ENCODE data around the gene MEGF11. TPM values are rescaled to one million over a fixed set of nuclear protein-coding genes. Genes with fewer than 3 reads are reported as not detected.

The MEGF11 gene
- total RNA-seq, 4 donors from 2014 or later: 0.76 TPM; not detected in 3

DNA sequence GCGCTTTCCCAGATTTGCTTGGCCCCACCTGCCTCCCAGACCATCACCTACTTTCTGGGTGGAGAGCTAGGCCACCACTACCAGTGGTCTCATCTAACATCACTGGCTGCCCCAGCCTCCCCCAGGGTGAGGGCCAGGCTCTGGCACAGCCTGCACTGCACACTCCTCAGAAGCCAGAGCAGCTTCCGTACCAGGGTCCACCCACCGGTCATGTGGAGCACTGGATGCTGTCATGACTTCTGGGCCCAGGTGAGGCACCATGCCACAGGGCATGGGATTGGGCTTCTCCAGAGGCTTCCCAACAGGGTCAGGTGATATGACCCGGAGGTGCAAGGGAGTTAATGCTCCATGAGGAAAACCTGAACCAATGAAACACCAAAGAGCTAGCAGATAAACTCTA lies 14.0 kb downstream of the MEGF11 start:
- no peak overlapping the region for H3K27ac ChIP-seq
- TF ChIP-seq POLR2A (IDR thresholded peaks at IDR 0.05): no peak
- TF ChIP-seq, protein P1, sequence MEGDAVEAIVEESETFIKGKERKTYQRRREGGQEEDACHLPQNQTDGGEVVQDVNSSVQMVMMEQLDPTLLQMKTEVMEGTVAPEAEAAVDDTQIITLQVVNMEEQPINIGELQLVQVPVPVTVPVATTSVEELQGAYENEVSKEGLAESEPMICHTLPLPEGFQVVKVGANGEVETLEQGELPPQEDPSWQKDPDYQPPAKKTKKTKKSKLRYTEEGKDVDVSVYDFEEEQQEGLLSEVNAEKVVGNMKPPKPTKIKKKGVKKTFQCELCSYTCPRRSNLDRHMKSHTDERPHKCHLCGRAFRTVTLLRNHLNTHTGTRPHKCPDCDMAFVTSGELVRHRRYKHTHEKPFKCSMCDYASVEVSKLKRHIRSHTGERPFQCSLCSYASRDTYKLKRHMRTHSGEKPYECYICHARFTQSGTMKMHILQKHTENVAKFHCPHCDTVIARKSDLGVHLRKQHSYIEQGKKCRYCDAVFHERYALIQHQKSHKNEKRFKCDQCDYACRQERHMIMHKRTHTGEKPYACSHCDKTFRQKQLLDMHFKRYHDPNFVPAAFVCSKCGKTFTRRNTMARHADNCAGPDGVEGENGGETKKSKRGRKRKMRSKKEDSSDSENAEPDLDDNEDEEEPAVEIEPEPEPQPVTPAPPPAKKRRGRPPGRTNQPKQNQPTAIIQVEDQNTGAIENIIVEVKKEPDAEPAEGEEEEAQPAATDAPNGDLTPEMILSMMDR (IDR thresholded peaks at IDR 0.05): no peak
- intact Hi-C loops (cut with DNase I; ENCODE audit: low total_unique reads): no loop called here
- no peaks in the 10 kb centered on the region for H3K4me1 ChIP-seq
- no peak for DNase-seq
- no peaks in the 10 kb centered on the region for H3K36me3 ChIP-seq
- H3K27me3 ChIP-seq: no peaks in the 10 kb centered on the region
- H3K9me3 ChIP-seq: no peaks in the 10 kb centered on the region
- no peak overlapping the region for H3K4me3 ChIP-seq

DNA sequence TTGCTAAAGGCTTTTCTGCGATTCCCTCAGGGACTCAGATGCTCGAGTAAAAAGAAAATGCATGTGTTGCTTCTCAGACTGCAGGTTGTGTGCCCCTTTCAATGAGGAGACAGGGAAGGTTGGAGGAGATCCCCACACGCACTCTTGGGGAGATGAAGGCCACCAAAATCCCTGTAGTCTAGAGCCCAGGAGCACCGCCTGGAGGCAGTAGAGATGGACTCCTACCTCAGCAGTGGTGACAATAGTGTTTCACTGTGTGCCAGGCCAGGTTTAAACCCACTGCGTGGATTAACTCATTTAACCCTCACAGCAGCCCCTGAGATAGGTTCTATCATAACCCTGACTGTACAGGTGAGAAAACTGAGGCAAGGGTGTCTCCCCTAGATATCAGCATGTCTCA lies 15.2 kb downstream of the MEGF11 start:
- Histone ChIP-seq H3K27me3 (no peaks in the 10 kb centered on the region), H3K4me1 (no peaks in the 10 kb centered on the region), H3K4me3 (no peak overlapping the region), H3K36me3 (no peaks in the 10 kb centered on the region), H3K27ac (no peak overlapping the region), H3K9me3 (no peaks in the 10 kb centered on the region)
- intact Hi-C loops (cut with DNase I; ENCODE audit: low total_unique reads): no loop called here
- TF ChIP-seq, protein P1 (IDR thresholded peaks at IDR 0.05): no peak
- no peak for TF ChIP-seq POLR2A (IDR thresholded peaks at IDR 0.05)
- DNase-seq: no peak

DNA sequence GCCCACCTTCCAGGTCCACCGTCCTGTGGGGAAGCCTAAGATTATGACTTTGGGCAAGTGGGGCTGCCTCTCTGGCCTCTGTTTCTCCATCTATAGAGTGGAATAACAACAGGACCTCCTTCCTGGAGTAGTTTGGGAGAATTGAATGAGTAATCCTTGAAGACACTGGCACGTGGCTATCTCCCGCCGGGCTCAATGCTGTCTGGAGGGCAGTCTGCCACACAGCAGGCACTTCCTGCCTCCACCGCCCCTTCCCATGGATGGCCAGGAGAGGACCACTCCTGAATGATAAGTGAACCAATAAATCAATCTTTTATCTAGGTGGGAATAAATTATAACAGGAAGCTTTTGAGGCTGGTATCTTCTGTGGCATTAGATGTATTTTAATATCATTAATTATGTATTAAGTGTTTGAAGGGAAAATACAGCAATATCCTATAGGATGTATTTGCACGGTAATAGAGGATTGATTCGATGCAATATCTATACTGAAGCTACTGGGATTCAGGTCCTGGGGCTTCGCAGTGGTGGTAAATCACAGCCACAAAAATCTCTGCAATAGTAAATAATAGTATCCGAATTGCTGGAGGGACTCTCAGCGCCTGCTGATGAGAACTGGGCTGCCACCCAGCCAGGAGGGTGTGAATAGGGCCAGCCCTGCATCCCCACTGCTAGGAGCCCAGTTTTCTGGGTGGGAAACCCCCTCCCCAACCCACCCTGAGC lies 15.9 kb downstream of the MEGF11 start:
- H3K4me1 ChIP-seq: no peaks in the 10 kb centered on the region
- H3K27me3 ChIP-seq: no peaks in the 10 kb centered on the region
- DNase-seq: no peak
- H3K9me3 ChIP-seq: no peaks in the 10 kb centered on the region
- no peak for TF ChIP-seq POLR2A (IDR thresholded peaks at IDR 0.05)
- TF ChIP-seq, protein P1 (IDR thresholded peaks at IDR 0.05): no peak
- intact Hi-C loops (cut with DNase I; ENCODE audit: low total_unique reads): no loop called here
- no peak overlapping the region for H3K27ac ChIP-seq
- no peak overlapping the region for H3K4me3 ChIP-seq
- H3K36me3 ChIP-seq: no peaks in the 10 kb centered on the region

DNA sequence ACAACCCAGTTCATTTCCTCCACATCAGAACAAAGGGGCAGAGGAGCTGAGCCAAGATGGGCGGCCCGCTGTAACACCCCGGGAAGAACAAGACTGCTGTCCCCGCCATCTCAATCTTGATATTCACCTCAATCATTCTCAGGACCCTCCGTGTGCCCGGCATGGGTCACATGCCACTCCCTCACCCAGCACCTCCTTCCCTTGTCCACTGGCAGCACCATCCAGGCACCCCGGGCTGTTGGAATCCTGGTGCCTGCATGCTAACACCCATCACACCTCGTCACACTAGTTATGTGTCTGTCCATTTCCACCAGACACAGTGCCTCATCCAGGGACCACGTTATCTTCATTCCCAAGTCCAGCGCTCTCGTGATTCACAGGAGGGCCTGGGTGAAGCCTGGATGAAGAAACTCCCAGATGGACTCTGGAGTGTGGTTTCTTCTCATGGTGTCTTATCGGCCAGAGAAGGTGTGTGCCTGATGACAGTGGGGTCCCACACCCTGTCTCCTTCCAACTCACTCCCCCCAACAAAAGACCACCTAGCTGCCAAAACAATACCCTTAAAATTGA lies 16.7 kb downstream of the MEGF11 start:
- no peak for DNase-seq
- Histone ChIP-seq H3K4me3 (no peak overlapping the region), H3K36me3 (no peaks in the 10 kb centered on the region), H3K27me3 (no peaks in the 10 kb centered on the region), H3K27ac (no peak overlapping the region), H3K9me3 (no peaks in the 10 kb centered on the region), H3K4me1 (no peaks in the 10 kb centered on the region)
- TF ChIP-seq POLR2A (IDR thresholded peaks at IDR 0.05): no peak
- TF ChIP-seq, protein P1 (IDR thresholded peaks at IDR 0.05): no peak
- intact Hi-C loops (cut with DNase I; ENCODE audit: low total_unique reads): no loop called here

DNA sequence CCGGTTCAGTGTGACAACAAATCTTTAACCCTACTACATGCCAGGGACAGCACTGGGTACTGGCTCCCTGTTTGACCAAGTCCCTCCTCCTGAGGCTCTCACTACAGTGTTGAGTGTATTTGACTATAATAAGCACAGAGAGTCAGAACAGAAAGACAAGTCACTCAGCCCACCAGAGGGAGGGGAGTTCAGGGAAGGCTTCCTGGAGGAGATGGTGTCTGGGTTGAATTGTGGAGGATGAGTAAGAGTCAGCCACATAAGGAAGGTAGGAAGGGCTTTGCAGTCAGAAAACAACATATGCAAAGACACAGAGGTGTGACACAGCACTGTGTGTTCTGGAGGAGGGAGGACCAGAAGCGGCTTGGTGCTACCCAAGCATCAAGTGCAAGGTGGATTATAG lies 17.7 kb downstream of the MEGF11 start:
- intact Hi-C loops (cut with DNase I; ENCODE audit: low total_unique reads): no loop called here
- TF ChIP-seq, protein P1 (IDR thresholded peaks at IDR 0.05): no peak
- no peak for TF ChIP-seq POLR2A (IDR thresholded peaks at IDR 0.05)
- H3K36me3 ChIP-seq: no peaks in the 10 kb centered on the region

More for the DNA sequence above, 17.7 kb downstream of the MEGF11 start:
- no peak for DNase-seq
- Histone ChIP-seq H3K4me3 (no peak overlapping the region), H3K27me3 (no peaks in the 10 kb centered on the region), H3K4me1 (no peaks in the 10 kb centered on the region), H3K9me3 (no peaks in the 10 kb centered on the region), H3K27ac (no peak overlapping the region)

Data from uterus (tissue), 4 donors.